ENCODE measurements around the gene GNB1L.
A peak's percentile ranks its signal among the peaks of the same experiment; 100 is the strongest.
"Not testable (repeated sequence)": the region's sequence is repeated elsewhere in the genome, so short reads cannot be mapped to it uniquely, and the experiment has no call there.

Gene GNB1L

DNA sequence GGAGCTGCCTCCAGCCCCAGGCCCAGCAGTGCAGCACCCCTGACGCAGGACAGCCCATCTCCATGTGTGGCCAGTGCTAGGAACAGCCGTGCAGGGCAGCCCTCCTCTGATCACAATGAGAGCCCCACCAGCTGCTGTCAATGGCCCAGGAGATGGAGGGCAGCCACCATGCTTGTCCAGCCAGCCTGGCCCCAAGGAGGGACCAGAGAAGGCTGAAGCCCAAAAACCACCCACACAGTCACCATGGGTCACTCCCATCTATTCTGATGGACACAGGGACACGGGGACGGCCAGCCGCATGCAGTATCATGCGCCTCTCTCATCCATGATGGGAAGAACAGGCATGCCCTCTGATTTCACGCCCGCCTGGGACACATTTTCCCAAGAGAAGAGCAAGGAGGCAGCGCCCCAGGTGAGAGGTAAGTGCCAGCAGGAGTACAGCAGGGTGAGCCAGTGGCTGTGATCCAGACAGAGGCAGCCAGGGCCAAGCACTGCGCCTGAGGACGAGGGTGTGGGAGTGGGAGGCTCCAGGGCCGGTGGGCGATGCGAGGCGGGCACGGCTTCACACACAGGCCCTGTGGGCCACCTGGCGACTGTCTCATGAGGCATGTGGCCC is 33.6 kb upstream of the GNB1L start:
- DNase-seq, result no peak

DNA sequence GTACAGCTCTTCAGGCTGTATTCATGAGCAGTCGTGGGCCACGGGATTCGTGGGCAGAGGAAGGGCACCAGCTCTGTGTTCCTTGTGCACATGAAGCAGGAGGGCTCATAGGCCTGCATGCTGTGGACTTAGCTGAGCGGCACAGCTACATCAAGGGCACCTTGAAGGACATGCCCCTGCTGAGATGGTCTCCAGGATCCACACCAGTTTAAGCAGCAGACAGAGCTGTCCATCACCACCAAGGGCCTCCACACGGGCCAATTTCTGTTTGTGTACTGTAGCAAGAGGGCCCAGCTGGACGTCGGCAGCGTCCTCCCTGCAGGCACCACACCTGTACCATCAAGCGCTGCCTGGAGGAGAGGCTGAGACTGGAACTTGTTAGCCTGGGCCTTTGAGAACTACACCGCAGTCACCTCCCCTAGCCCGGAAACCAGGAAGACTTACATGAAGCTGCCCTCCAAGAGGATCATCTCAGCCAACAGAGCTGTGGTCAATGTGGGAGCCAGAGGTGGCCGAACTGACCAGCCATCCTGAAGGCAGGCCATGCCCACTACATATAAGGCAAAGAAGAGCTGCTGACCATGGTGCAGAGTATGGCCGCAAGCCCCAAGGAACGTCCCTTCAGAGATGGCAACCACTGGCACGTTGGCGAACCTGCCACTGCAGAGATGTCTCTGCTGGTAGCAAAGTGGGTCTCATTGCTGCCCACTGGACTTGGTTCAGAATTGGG is 32.7 kb upstream of the GNB1L start:
- no peak for DNase-seq

DNA sequence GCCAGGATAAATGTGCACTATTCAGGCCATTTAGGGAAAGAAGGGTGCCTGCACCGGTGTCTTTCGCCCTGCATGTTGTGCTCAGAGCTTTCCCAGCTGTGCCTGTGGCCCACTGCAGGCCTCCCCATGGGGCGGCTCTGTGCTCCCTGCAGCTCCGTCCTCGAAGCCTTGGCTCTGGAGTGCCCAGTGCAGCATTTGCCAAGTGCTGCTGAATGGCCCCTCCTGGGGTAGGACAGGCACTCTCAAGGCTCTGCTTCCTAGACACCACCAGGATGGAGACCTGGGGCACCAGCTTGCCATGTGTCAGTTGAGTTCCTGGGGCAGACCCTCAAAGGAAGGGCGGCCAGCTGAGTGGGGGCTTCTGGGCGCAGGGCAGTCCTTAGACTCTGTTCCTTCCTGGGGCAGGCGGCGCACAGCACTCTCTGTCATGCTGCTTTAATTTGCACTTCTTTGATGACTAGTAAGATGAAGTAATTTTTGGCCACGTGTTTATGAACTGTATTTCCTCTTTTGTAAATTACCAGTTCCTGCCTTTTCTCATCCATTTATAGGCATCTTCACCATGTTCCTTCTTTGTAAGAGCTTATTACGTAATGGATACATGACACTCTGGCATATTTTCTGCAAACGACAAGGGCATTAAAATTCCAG is 32.1 kb upstream of the GNB1L start:
- DNase-seq, result no peak

DNA sequence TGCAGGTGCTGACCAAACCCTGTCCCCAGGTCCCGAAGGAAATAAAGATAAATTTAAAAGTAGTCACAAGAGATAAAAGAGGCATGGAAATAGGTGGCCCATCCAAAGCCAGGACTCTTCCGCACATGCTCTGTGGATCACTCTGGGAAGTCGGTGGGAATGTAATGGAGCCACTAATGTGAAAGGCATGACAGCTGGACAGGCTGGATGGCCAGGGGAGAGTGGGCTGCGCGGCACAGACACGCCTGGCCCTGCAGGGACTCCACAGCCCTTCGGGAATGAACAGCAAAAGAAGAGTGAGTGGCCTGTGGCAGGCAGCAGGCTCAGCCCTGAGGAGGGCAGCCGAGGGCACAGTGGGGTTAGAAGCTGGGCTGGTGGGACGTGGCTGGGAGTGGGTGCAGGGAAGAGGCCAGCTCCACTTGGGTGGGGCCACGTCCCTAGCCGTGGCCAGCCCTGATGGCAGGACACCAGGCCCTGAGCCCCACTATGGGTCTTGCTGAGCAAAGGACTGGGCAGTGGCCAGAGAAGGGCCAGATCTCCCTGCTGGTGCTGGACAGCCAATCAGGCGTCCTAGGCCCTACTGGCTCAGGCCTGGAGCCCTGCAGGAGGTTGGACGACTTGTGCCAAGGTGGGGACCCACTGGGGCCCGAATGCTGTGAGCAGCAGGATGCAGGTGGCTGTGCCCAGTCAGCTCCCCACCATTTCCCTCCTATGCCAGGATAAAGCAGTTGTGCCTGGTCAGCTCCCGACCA is 31.3 kb upstream of the GNB1L start:
- DNase-seq, result no peak

- DNase-seq, result no peak
Measured at GRCh38 chr22:19884954-19885751, 30.5 kb upstream of the GNB1L start.

- DNase-seq, result no peak
Measured at GRCh38 chr22:19884161-19884953, 29.7 kb upstream of the GNB1L start.

- not testable (repeated sequence) for DNase-seq
Measured at GRCh38 chr22:19883446-19883845, 28.8 kb upstream of the GNB1L start.

- DNase-seq, result no peak
Measured at GRCh38 chr22:19882446-19883381, 28.0 kb upstream of the GNB1L start.

- DNase-seq, result peak; percentile 86
Measured at GRCh38 chr22:19880786-19881569, 26.3 kb upstream of the GNB1L start.

- DNase-seq, result no peak
Measured at GRCh38 chr22:19879992-19880785, 25.5 kb upstream of the GNB1L start.

GRCh38 chr22:19879643-19879991 is 24.9 kb upstream of the GNB1L start:
- no peak for DNase-seq

GRCh38 chr22:19879246-19879570 is 24.5 kb upstream of the GNB1L start:
- DNase-seq, result no peak

DNA sequence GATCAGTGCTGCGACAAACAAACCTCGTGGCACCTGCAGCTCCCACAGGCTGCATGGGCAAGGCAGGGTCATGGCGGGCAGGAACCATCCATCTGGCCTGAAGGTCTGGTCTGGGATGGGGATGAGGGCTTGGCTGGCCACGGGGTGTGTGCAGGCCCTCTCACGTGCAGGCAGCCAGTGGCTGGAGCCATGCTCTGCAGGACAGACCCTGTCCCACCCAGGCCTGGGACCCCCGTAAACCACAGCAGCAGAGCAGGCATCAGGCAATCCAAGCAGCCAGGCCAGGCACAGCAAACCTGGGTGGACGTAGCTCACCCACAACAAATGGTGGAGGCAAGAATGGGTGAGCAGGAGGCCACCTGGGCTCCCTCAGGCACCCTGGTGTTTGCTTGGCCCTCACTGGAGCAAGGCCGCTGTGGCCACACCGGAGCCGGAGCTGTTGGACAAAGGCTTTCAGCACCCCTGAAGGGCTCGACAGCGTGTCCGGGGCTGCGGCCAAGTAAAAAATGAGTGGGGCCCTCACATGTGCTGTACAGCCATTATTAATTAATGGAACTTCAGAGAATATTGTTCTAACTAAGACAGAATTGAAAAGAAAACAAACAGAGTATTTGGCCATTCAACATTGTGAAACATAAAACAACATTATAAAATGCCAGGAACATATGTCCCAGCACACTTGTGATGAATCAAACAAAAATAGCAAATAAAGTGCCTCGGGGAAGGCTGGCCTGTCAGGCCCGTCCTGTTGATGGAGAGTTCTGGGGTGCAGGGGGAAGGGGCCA is 24.0 kb upstream of the GNB1L start:
- DNase-seq, result no peak

DNA sequence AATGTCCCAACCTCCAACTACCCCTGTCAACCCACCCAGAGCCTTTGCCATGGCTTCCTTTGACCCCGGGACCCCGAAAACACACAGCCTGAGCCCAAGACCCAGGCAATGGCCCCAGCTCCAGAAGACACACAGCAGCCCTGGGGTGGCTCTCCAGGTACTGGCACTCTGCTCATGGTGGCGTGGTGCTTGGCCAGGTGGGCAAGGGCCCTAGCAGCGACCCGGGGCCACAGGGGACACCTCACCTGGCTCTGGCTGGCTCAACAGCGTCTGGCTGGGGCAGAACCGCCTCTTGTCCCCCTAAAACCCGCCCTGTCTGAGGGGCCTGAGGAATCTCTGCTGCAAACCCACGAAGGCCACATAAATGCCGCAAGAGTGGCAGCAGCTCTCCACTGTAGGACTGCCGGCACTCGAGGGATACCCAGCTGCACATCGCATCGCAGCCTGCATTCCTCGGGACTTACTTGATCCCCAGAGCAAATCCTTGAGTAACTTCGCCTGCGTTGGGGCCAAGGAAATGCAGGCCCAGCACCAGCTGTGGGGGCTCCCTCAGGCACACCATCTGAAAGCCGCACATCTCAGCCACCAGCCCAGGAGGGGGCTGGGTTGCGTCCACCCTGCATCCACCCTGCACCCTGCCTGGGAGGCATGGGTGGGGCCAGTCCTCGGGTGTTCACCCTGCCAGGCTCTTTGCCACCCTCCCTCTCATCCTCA is 23.1 kb upstream of the GNB1L start:
- no peak for DNase-seq

GRCh38 chr22:19876941-19877625 is 22.4 kb upstream of the GNB1L start:
- DNase-seq, result no peak

- peak; percentile 45 for DNase-seq
Measured at GRCh38 chr22:19876314-19876940, 21.8 kb upstream of the GNB1L start.
